GM18858 (cell line): ENCODE results near the gene PITX3.

Experiments used
- ATAC-seq: cut with Tn5 transposase; IDR thresholded peaks from one replicate; pipeline ENCODE4 v1.9.1; 2021; ENCODE audit not compliant: unreplicated experiment

The PITX3 gene

DNA sequence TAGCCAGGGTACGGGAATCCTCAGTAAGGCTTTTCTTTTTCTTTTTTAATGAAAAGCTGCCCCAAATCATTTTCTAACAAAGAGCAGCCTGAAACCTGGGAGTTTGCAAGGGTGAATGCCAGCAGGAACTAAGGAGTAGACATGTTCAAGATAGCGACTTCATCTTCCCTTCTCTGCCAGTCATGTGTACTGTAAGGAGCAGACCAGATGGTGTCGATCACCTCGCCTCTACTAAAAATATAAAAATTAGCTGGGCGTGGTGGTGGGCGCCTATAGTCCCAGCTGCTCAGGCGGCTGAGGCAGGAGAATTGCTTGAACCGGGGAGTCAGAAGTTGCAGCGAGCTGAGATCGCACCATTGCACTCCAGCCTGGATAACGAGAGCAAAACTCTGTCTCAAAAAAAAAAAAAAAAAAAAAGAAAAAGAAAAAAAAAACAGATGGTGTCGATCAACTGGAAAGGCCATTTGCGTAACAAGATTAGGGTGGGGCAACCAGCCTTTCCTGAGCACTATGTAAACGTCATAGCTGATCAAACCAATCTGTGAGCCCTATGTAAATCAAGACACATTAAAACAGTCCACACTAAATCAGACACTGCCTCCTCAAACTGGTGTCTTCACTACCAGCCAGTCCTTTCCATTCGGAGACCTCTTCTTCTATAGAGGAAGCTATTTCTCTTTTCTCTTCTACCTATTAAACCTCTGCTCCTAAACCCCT, 55.3 kb downstream of the PITX3 start:
- ATAC-seq: no peak

DNA sequence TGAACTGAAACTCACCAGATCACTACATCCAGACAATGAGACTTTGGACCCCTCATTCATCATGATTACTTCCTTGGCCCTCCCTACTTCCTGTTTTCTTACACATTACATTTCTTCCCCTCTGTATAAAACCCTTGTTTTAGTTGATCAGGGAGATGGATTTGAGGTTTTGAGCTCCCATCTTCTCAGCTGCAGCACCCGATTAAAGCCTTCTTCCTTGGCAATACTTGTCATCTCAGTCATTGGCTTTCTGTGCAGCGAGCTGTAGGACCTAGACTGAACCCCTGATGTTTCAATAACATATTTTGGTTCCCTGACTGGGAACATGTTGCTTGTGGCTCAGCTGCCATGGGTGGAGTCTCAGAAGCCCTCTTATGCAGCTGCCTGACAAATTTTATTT, 56.0 kb downstream of the PITX3 start:
- no peak for ATAC-seq

DNA sequence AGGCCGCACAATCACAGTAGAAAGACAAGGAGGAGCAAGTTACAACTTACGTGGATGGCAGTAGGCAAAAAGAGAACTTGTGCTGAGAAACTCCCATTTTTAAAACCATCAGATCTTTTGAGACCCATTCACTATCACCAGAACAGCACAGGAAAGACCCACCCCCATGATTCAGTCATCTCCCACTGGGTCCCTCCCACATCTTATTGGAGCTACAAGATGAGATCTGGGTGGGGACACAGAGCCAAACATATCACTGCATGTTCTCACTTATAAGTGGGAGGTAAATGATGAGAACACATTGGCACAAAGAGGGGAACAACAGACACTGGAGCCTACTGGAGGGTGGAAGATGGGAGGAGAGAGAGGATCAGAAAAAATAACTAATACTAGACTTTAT, 56.7 kb downstream of the PITX3 start:
- no peak for ATAC-seq
